Osteocyte (in vitro differentiated cells): ENCODE measurements around the gene INMT. TPM values are rescaled to one million over a fixed set of nuclear protein-coding genes. Genes with fewer than 3 reads are reported as not detected.

Experiments
- DNase-seq: peaks from one replicate; pipeline ENCODE4 v3.0.0; 2021; ENCODE audit warnings: mixed read lengths; ENCODE audit not compliant: unreplicated experiment; ENCODE audit errors: extremely low spot score
- H3K27ac Mint-ChIP-seq: one replicate; pipeline ENCODE4 v1.8.0; 2021; ENCODE audit warnings: mild to moderate bottlenecking, mixed read lengths; ENCODE audit not compliant: unreplicated experiment
- H3K27me3 Mint-ChIP-seq: one replicate; pipeline ENCODE4 v1.8.0; 2021; ENCODE audit warnings: mixed read lengths; ENCODE audit not compliant: unreplicated experiment
- H3K36me3 Mint-ChIP-seq: one replicate; pipeline ENCODE4 v1.8.0; 2021; ENCODE audit warnings: mixed read lengths; ENCODE audit not compliant: unreplicated experiment
- H3K4me1 Mint-ChIP-seq: one replicate; pipeline ENCODE4 v1.8.0; 2021; ENCODE audit warnings: mixed read lengths; ENCODE audit not compliant: unreplicated experiment
- H3K4me3 Mint-ChIP-seq: one replicate; pipeline ENCODE4 v1.8.0; 2021; ENCODE audit warnings: mild to moderate bottlenecking, moderate library complexity, mixed read lengths; ENCODE audit not compliant: unreplicated experiment
- H3K9me3 Mint-ChIP-seq: one replicate; pipeline ENCODE4 v1.8.0; 2021; ENCODE audit warnings: mixed read lengths; ENCODE audit not compliant: unreplicated experiment
- total RNA-seq: library from RNA; stranded (reverse); gene quantifications from 2 replicates; pipeline ENCODE4 v1.2.1, GENCODE V29; 2021
- TF ChIP-seq, protein P1 (sequence below): fragments of 200-600 bp; sonication (generic); IDR thresholded peaks from 2 replicates; pipeline ENCODE4 v1.5.0; 2021; ENCODE audit warnings: antibody characterized with exemption, mild to moderate bottlenecking, moderate library complexity

Gene INMT
- total RNA-seq, 1 donor from 2014 or later = 2.0 TPM

DNA sequence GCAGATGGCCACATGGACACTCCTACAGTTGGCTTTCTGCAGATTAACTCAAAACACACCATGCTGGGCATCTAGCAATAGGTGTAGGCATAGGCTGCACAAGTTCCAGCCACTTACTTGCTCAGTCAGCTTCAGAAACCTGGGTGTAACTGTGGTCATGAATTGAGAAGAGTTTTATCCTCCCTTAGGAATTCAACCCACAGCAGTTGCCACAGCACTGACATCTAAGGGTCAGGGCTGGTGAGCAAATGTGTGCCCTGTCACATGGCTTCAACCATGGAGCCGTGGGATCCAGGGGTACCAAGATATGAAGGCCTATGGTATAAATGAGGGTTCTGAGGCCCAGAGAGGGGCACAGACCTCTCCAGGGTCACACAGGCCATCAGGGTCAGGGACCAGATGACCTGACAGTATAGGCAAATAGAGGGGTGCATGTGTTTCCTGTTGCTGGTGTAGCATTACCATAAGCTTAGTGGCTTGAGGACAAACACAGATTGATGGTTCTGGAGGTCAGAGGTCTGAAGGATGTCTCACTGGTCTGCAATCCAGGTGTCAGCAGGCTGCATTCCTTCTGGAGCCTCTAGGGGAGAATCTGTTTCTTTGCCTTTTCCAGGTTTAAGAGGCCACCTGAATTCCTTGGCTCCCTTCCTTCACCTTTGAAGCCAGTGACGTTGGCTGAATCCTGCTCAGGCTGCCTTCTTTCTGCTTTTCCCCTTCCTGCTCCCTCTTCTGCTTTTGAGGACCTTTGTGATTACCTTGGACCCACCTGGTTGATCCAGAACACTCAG, 43.4 kb downstream of the INMT start:
- peaks cover 34% of the 10 kb centered on the region for H3K4me1 Mint-ChIP-seq
- DNase-seq = peak; percentile 68

DNA sequence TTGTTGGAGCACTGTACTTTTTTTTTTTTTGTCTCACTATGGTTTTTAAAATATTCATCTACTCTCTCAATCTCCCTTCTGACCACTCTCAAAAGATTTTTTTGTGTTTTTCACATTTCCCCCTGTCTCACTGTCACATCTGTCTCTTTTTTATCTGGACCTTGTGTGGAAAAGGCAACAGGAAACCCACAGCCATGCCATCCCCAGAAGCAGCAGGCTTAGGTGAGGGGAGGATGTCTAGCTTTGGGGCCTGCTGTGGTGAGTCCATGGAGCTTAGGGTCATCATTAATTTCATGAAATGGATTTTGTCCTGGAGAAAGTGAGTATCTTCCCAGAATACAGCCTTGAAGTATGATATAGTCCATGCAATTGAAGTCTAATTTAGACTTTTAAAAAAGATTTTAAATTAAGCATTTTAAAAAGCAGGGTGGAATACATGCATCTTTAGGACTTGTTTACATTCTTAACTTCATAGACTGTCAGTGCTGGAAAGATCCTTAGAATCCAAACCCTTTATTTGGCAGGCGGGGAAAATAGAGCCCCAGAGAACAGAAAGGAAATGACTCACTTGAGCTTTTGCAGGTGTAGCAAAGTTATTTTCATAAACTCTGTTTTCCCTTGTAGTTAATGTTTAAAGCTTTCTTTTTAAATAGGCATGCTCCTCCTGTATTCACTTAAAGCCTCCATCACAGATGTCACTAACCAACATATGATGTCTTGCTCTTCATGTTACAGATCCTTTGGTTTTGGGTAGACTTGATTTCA, 44.4 kb downstream of the INMT start:
- H3K4me1 Mint-ChIP-seq = peaks cover 38% of the 10 kb centered on the region

More for the DNA sequence above, 43.4 kb downstream of the INMT start:
- TF ChIP-seq, protein P1, sequence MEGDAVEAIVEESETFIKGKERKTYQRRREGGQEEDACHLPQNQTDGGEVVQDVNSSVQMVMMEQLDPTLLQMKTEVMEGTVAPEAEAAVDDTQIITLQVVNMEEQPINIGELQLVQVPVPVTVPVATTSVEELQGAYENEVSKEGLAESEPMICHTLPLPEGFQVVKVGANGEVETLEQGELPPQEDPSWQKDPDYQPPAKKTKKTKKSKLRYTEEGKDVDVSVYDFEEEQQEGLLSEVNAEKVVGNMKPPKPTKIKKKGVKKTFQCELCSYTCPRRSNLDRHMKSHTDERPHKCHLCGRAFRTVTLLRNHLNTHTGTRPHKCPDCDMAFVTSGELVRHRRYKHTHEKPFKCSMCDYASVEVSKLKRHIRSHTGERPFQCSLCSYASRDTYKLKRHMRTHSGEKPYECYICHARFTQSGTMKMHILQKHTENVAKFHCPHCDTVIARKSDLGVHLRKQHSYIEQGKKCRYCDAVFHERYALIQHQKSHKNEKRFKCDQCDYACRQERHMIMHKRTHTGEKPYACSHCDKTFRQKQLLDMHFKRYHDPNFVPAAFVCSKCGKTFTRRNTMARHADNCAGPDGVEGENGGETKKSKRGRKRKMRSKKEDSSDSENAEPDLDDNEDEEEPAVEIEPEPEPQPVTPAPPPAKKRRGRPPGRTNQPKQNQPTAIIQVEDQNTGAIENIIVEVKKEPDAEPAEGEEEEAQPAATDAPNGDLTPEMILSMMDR = no peak
- Mint-ChIP-seq H3K4me3 (no peak overlapping the region), H3K27ac (no peak overlapping the region), H3K36me3 (peaks cover 10% of the 10 kb centered on the region), H3K27me3 (no peaks in the 10 kb centered on the region), H3K9me3 (no peaks in the 10 kb centered on the region)

DNA sequence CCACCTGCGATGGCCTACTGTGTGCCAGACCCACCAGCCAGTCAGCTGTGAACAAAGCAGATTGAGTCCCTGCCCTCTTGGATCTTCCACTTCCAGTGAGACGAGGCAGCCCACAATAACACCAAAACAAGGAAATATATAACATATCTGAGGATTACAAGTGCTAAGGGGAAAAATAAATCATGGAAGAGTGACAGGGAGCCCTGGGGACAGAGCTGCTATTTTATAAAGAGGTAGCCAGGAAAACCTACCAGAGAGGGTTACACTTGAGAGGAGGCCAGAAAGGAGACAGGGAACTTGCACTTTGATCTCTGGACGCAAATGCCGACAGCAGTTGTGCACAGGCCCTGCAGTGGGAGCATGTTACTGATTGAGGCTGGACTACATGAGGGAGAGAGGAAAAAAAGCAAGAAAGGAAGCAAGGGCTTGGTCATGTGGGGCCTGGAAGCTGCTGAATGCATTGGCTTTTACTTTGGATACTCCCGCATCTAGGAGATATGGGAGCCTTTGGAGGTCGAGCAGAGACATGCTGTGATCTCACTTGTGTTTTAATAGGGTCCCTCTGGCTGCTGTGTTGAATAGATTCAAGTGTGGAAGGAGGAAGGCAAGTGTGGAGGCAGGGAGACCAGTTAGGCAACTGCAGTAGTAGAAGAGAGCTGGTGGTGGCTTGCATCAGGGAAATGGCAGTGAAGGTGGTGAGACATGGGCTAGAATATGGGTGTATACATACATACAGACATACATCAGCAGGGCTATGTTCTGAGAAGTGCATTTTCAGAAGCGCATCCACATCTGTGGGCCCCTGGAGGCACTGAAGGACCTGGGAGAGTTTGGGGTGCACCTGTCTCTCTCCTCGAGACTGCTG, 45.5 kb downstream of the INMT start:
- Mint-ChIP-seq H3K27ac (no peak overlapping the region), H3K27me3 (no peaks in the 10 kb centered on the region)

More for the DNA sequence above, 44.4 kb downstream of the INMT start:
- H3K4me3 Mint-ChIP-seq = no peak overlapping the region
- no peaks in the 10 kb centered on the region for H3K27me3 Mint-ChIP-seq
- H3K36me3 Mint-ChIP-seq = peaks cover 8% of the 10 kb centered on the region
- peak; percentile 40 for DNase-seq
- H3K9me3 Mint-ChIP-seq = no peaks in the 10 kb centered on the region
- TF ChIP-seq, protein P1 = no peak
- peak overlapping the region; percentile 2 for H3K27ac Mint-ChIP-seq

DNA sequence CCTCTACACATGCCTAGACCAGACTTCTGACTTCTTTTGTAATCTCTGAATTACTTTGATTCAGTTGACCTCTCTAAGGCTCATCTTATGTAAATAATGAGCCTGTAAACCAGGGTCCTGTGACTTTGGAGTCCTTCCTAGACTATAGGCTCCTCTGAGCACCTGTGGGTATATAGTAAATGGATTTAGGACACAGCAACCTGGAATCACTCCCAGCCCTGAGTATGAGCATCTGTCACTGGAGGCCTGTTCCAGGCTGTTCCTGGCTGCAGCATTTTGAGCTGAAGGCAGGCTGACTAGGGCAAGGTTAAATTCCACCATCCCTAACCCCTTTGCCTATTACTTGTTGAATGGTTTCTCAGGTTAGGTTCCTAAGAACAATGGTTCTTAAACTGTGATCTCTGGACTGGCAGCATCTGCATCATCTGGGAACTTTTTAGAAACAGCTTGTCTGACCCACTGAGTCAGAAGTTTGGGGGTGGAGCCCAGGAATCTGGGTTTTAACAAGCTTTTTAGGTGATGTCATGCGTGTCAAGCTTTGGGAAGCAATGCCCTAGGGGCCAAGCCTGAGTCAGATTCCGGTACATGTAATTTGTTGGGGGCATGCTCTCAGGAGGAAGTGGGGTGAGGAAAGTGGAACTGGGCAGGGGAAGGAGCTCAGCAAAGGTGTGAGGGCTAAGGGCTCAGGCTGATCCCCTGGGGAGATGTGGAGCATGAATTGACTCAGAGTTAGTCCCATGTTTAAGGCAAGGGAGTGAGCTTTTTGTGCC, 47.5 kb downstream of the INMT start:
- peaks cover 2% of the 10 kb centered on the region for H3K36me3 Mint-ChIP-seq
- H3K4me1 Mint-ChIP-seq = peaks cover 47% of the 10 kb centered on the region
- peak; percentile 75 for DNase-seq
- no peaks in the 10 kb centered on the region for H3K27me3 Mint-ChIP-seq
- no peak overlapping the region for H3K27ac Mint-ChIP-seq
- H3K9me3 Mint-ChIP-seq = no peaks in the 10 kb centered on the region
- TF ChIP-seq, protein P1 = no peak
- no peak overlapping the region for H3K4me3 Mint-ChIP-seq

More for the DNA sequence above, 45.5 kb downstream of the INMT start:
- Mint-ChIP-seq H3K36me3 (peaks cover 5% of the 10 kb centered on the region), H3K4me1 (peaks cover 38% of the 10 kb centered on the region), H3K4me3 (no peak overlapping the region), H3K9me3 (no peaks in the 10 kb centered on the region)
- TF ChIP-seq, protein P1 = no peak
- DNase-seq = peak; percentile 42
